Loucy (cell line): ENCODE measurements around the gene LAMB3.

Experiments used
- H2AFZ ChIP-seq: fragments of 200-600 bp; sonication (generic); 2 replicates; pipeline ENCODE4 v1.6.0; 2016; ENCODE audit warnings: antibody characterized with exemption, mild to moderate bottlenecking, low read length, moderate library complexity
- H3F3A ChIP-seq: fragments of 200-600 bp; 2 replicates; pipeline ENCODE4 v1.6.0; 2016; ENCODE audit warnings: antibody characterized with exemption, low read depth, mild to moderate bottlenecking
- H3K27me3 ChIP-seq: fragments of 200-600 bp; sonication (generic); 2 replicates; pipeline ENCODE4 v1.6.1; 2014; ENCODE audit warnings: low read length, mild to moderate bottlenecking; ENCODE audit not compliant: insufficient read depth, poor library complexity, severe bottlenecking
- H3K36me3 ChIP-seq: fragments of 200-600 bp; sonication (generic); 2 replicates; pipeline ENCODE4 v1.6.1; 2016; ENCODE audit warnings: low read length; ENCODE audit not compliant: insufficient read depth
- H3K4me1 ChIP-seq: fragments of 200-600 bp; sonication (generic); 2 replicates; pipeline ENCODE4 v1.5.1; 2014; ENCODE audit warnings: low read length, mild to moderate bottlenecking; ENCODE audit not compliant: insufficient read depth, poor library complexity, severe bottlenecking
- H3K4me2 ChIP-seq: fragments of 200-600 bp; sonication (generic); 2 replicates; pipeline ENCODE4 v1.6.0; 2014; ENCODE audit warnings: antibody characterized with exemption, low read length, low read depth, mild to moderate bottlenecking; ENCODE audit not compliant: poor library complexity, severe bottlenecking
- H3K4me3 ChIP-seq: fragments of 200-600 bp; sonication (generic); 2 replicates; pipeline ENCODE4 v1.5.1; 2014; ENCODE audit warnings: low read length, mild to moderate bottlenecking, mixed read lengths; ENCODE audit not compliant: poor library complexity, severe bottlenecking
- H3K79me2 ChIP-seq: fragments of 200-600 bp; sonication (generic); 2 replicates; pipeline ENCODE4 v1.6.1; 2014; ENCODE audit warnings: low read length; ENCODE audit not compliant: insufficient read depth
- H3K9ac ChIP-seq: fragments of 200-600 bp; sonication (generic); 2 replicates; pipeline ENCODE4 v1.6.0; 2014; ENCODE audit warnings: mild to moderate bottlenecking, low read depth, low read length, moderate library complexity; ENCODE audit not compliant: poor library complexity, severe bottlenecking
- H3K9me2 ChIP-seq: fragments of 200-600 bp; sonication (generic); replicated peaks from 2 replicates; pipeline ENCODE4 v1.6.1; 2016; ENCODE audit warnings: low read depth, low read length, mixed read lengths
- H3K9me3 ChIP-seq: fragments of 200-600 bp; sonication (generic); 2 replicates; pipeline ENCODE4 v1.6.1; 2014; ENCODE audit warnings: mild to moderate bottlenecking, antibody characterized with exemption, low read length, low read depth; ENCODE audit not compliant: insufficient read depth
- H4K20me1 ChIP-seq: fragments of 200-600 bp; sonication (generic); 2 replicates; pipeline ENCODE4 v1.6.0; 2014; ENCODE audit warnings: antibody characterized with exemption, low read length, mild to moderate bottlenecking; ENCODE audit not compliant: insufficient read depth, poor library complexity, severe bottlenecking
- CTCF ChIP-seq: fragments of 200-600 bp; sonication (generic); conservative IDR thresholded peaks from 2 replicates; pipeline ENCODE4 v1.5.1; 2014; ENCODE audit warnings: mild to moderate bottlenecking, antibody characterized with exemption, low read length
- EZH2phosphoT487 ChIP-seq: fragments of 200-600 bp; IDR thresholded peaks from 2 replicates; pipeline ENCODE4 v1.6.1; 2018; ENCODE audit warnings: antibody characterized with exemption, mild to moderate bottlenecking, moderate library complexity, borderline replicate concordance

LAMB3 gene

GRCh38 chr1:209674957-209675564 lies 22.8 kb upstream of the LAMB3 start, which contains the start of gene G0S2:
G0S2 (plus strand) TSS chr1:209675412; CDS start chr1:209675685, 273 bp downstream.
- H3F3A ChIP-seq: no peaks in the 10 kb centered on the region
- no peak within 1 kb of the TSS for H3K4me3 ChIP-seq
- H3K4me2 ChIP-seq: no peak within 1 kb of the TSS
- no peak within 1 kb of the TSS for H3K9ac ChIP-seq
- no peaks in the 10 kb centered on the region for H3K27me3 ChIP-seq
- no peaks in the 10 kb centered on the region for H3K36me3 ChIP-seq
- no peaks in the 10 kb centered on the region for H3K9me2 ChIP-seq
- H4K20me1 ChIP-seq: no peaks in the 10 kb centered on the region
- no peaks in the 10 kb centered on the region for H3K9me3 ChIP-seq
- no peak within 1 kb of the TSS for H2AFZ ChIP-seq
- no peak for TF ChIP-seq EZH2phosphoT487
- TF ChIP-seq CTCF: no peak
- no peaks in the 10 kb centered on the region for H3K79me2 ChIP-seq
- no peaks in the 10 kb centered on the region for H3K4me1 ChIP-seq

DNA sequence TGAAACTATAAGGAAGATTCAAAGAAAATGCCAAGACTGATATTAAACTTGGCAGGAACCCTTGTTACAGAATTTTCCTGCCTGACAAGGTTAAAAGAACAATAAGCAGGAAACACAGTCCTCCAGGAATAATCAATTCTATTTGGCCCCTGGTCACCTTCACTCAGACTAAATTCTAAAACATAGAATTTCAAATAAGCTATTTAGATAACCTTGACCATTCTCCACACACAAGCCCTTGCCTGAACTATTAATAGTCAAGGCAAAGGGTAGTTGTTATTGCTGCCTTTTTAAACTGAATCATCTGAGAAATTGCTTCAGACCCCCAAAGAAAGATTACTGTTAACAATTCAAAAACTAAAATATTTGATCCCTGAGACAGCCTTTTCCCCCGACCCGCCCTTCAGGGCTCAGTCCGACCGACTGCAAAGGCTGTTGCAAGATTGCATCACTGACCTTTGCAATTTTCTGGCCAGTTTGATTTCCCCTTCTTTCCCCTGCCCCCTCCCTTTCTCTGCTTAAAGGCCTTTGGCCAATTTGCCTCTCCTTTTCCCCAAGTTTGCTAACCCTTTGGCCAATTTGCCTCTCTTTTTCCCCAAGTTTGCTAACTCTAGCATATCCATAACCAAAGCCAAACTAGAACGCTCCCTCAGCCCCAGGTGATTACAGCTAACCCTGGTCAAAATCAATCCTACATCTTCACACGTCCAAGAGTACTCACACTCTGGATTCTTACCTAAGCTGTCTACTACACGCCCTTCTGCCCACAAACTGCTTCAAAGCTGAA lies 21.6 kb upstream of the LAMB3 start:
- Histone ChIP-seq H3K4me3 (no peak overlapping the region), H2AFZ (no peak overlapping the region), H3K27me3 (peaks cover 7% of the 10 kb centered on the region), H3F3A (no peaks in the 10 kb centered on the region), H3K9me2 (no peaks in the 10 kb centered on the region), H3K9ac (no peak overlapping the region), H3K4me1 (no peaks in the 10 kb centered on the region), H4K20me1 (no peaks in the 10 kb centered on the region), H3K79me2 (no peaks in the 10 kb centered on the region), H3K36me3 (no peaks in the 10 kb centered on the region), H3K4me2 (no peak overlapping the region), H3K9me3 (no peaks in the 10 kb centered on the region)
- TF ChIP-seq CTCF (no peak), EZH2phosphoT487 (no peak)

DNA sequence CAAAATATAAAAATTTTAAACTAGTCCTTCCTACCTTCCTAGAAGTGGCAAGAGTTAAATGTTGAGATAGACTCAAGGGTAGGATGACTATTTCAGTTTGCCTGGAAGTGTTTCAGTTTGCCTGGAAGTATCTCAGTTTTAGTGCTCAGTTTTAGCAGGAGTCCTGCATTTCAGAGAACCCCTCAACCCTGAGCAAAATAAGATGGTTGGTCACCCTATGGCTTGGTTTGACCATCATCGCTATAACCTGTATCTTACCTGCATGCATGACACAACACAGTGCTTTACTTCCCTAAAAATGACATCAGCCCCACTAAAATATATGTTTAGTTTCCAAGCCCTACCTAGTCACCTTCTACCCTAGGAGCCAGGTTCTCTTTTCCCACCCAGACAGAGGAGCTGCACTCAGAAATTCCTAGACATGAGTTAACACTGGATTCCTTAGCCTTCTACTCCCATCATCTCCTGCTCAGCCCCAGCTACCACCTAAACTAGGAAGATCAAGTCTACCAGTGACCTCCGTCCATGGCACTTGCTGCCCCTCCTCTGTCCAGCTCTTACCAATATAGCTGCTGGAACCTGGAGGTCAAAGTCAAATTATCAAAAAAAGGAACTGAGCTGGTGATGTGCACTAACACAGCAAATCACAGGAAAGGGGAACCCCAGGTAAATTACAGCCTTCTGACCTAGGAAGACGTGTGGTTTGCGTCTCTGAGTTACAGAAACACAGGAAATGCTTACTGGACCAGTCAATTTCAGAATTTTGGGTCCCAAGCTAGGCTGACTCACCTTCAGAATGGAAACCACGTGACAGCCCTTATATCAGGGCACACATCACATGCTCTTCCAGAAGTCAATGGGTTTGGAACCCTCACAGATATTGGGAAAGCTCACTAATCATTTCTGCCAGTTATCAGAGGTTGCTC lies 20.7 kb upstream of the LAMB3 start:
- Histone ChIP-seq H3K4me2 (no peak overlapping the region), H3F3A (no peaks in the 10 kb centered on the region), H3K36me3 (no peaks in the 10 kb centered on the region), H3K4me1 (no peaks in the 10 kb centered on the region), H2AFZ (no peak overlapping the region), H3K27me3 (peaks cover 7% of the 10 kb centered on the region), H4K20me1 (no peaks in the 10 kb centered on the region), H3K4me3 (no peak overlapping the region), H3K79me2 (no peaks in the 10 kb centered on the region), H3K9me2 (no peaks in the 10 kb centered on the region), H3K9ac (no peak overlapping the region), H3K9me3 (no peaks in the 10 kb centered on the region)
- no peak for TF ChIP-seq CTCF
- TF ChIP-seq EZH2phosphoT487: no peak
